ENCODE data around the gene CELA3A.
"Not testable (repeated sequence)": the region's sequence is repeated elsewhere in the genome, so short reads cannot be mapped to it uniquely, and the experiment has no call there.

DNA sequence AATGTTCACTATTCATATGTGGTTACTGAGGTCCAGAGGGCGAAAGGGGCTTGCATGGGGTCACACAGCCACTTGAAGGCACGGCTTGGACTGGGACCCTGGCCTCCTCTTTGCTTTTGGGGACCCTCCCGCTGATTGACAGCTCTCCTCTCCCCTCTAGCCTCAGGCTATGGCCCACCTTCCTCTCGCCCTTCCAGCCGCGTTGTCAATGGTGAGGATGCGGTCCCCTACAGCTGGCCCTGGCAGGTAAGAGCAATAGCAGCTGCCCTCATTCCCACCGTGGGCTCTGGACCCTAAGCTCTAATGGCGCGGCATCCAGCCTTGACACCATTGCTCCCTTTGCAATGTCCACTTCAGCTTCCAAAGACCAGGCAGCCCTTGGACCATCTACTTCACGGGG lies 23.2 kb upstream of the CELA3A start:
- TF ChIP-seq, protein P1, sequence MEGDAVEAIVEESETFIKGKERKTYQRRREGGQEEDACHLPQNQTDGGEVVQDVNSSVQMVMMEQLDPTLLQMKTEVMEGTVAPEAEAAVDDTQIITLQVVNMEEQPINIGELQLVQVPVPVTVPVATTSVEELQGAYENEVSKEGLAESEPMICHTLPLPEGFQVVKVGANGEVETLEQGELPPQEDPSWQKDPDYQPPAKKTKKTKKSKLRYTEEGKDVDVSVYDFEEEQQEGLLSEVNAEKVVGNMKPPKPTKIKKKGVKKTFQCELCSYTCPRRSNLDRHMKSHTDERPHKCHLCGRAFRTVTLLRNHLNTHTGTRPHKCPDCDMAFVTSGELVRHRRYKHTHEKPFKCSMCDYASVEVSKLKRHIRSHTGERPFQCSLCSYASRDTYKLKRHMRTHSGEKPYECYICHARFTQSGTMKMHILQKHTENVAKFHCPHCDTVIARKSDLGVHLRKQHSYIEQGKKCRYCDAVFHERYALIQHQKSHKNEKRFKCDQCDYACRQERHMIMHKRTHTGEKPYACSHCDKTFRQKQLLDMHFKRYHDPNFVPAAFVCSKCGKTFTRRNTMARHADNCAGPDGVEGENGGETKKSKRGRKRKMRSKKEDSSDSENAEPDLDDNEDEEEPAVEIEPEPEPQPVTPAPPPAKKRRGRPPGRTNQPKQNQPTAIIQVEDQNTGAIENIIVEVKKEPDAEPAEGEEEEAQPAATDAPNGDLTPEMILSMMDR (IDR thresholded peaks at IDR 0.05) = not testable (repeated sequence)
- not testable (repeated sequence) for TF ChIP-seq POLR2A (IDR thresholded peaks at IDR 0.05)
